HG03025 (cell line): ENCODE results near the gene RFX5.

Source experiments
- ATAC-seq: cut with Tn5 transposase; IDR thresholded peaks from one replicate; pipeline ENCODE4 v1.9.1; 2021; ENCODE audit warnings: mild to moderate bottlenecking, moderate library complexity; ENCODE audit not compliant: unreplicated experiment, low FRiP score

RFX5 gene

GRCh38 chr1:151325646-151326429 is 21.2 kb downstream of the RFX5 start:
- ATAC-seq: no peak

GRCh38 chr1:151325231-151325630 is 21.8 kb downstream of the RFX5 start:
- ATAC-seq: no peak

GRCh38 chr1:151324390-151324930 is 22.6 kb downstream of the RFX5 start:
- no peak for ATAC-seq

GRCh38 chr1:151318975-151319374 is 28.1 kb downstream of the RFX5 start:
- no peak for ATAC-seq

GRCh38 chr1:151315565-151316235 is 31.4 kb downstream of the RFX5 start:
- ATAC-seq: no peak

GRCh38 chr1:151314137-151314875 is 32.7 kb downstream of the RFX5 start:
- ATAC-seq: no peak

- no peak for ATAC-seq
Observed at GRCh38 chr1:151313501-151313900, 33.6 kb downstream of the RFX5 start.

GRCh38 chr1:151312826-151313225 is 34.2 kb downstream of the RFX5 start:
- no peak for ATAC-seq

- no peak for ATAC-seq
Observed at GRCh38 chr1:151312411-151312810, 34.6 kb downstream of the RFX5 start.

- no peak for ATAC-seq
Observed at GRCh38 chr1:151311589-151312331, 35.3 kb downstream of the RFX5 start.

- ATAC-seq: no peak
Observed at GRCh38 chr1:151311011-151311410, 36.0 kb downstream of the RFX5 start.

- no peak for ATAC-seq
Observed at GRCh38 chr1:151309811-151310323, 37.2 kb downstream of the RFX5 start.

GRCh38 chr1:151294742-151295462 is 52.1 kb downstream of the RFX5 start:
- ATAC-seq: no peak

- no peak for ATAC-seq
Observed at GRCh38 chr1:151293093-151293492, 54.0 kb downstream of the RFX5 start.

- no peak for ATAC-seq
Observed at GRCh38 chr1:151292207-151293030, 54.6 kb downstream of the RFX5 start.

- no peak for ATAC-seq
Observed at GRCh38 chr1:151290709-151291303, 56.2 kb downstream of the RFX5 start.
